ENCODE results near the gene CCR2. TPM values are rescaled to one million over a fixed set of nuclear protein-coding genes. Genes with fewer than 3 reads are reported as not detected.

CCR2 gene
- total RNA-seq (2022; extraction: Qiagen RNA extraction): not detected in 5 replicates

GRCh38 chr3:46353647-46354410, at the start of gene CCR2:
Gene CCR2, plus strand, starts transcription at chr3:46354111. Its CDS starts 3,417 bp downstream, at chr3:46357528.

GRCh38 chr3:46370839-46371518, 17.1 kb downstream of the CCR2 start, which contains the start of gene CCR5:
Gene CCR5, plus strand, starts transcription at chr3:46370946. Its CDS starts 1,957 bp downstream, at chr3:46372903.

GRCh38 chr3:46406788-46407611, 53.1 kb downstream of the CCR2 start, which contains the start of the genes CCR5AS and CCRL2:
Gene CCR5AS, minus strand, starts transcription at chr3:46407066.
Gene CCRL2, plus strand, starts transcription at chr3:46407259. Its CDS starts 821 bp downstream, at chr3:46408080.

Other genes with a start within 250 kb of the CCR2 start
- not detected in 5 replicates for gene CCR1, start 145.8 kb upstream of the CCR2 start, total RNA-seq (2022; extraction: Qiagen RNA extraction)
- gene CCR3, start 111.7 kb upstream of the CCR2 start, total RNA-seq (2022; extraction: Qiagen RNA extraction): not detected in 5 replicates
- not detected in 5 replicates for gene CCR5, start 16.8 kb downstream of the CCR2 start, total RNA-seq (2022; extraction: Qiagen RNA extraction)
- 0.07 to 0.10 TPM (median 0.09 TPM) in 3 of 5 replicates, not detected in the others for gene CCRL2, start 53.1 kb downstream of the CCR2 start, total RNA-seq (2022; extraction: Qiagen RNA extraction)
- gene LTF, start 110.8 kb downstream of the CCR2 start, total RNA-seq (2022; extraction: Qiagen RNA extraction): not detected in 5 replicates
- not detected in 5 replicates for gene RTP3, start 143.9 kb downstream of the CCR2 start, total RNA-seq (2022; extraction: Qiagen RNA extraction)
- 0.02 TPM in 1 of 5 replicates, not detected in the others for gene LRRC2, start 212.2 kb downstream of the CCR2 start, total RNA-seq (2022; extraction: Qiagen RNA extraction)

Data from A549 treated with Hydrocortisone at 1 μM for 4 hours (cell line).